Measurements from ENCODE around the gene PPM1B.
"Not testable (repeated sequence)": the region's sequence is repeated elsewhere in the genome, so short reads cannot be mapped to it uniquely, and the experiment has no call there.

Gene PPM1B

GRCh38 chr2:44168681-44169154, at the start of gene PPM1B:
Gene PPM1B (plus strand): TSS chr2:44168875. CDS start chr2:44201200, 32,325 bp downstream.
- in situ Hi-C loops (cut with HindIII; ENCODE audit: low sequenced_read_pairs) = no loop called here

GRCh38 chr2:44119878-44120277, 48.8 kb upstream of the PPM1B start:
- in situ Hi-C loops (cut with HindIII; ENCODE audit: low sequenced_read_pairs) = no loop called here

GRCh38 chr2:44120428-44120827, 48.2 kb upstream of the PPM1B start:
- in situ Hi-C loops (cut with HindIII; ENCODE audit: low sequenced_read_pairs) = no loop called here

DNA sequence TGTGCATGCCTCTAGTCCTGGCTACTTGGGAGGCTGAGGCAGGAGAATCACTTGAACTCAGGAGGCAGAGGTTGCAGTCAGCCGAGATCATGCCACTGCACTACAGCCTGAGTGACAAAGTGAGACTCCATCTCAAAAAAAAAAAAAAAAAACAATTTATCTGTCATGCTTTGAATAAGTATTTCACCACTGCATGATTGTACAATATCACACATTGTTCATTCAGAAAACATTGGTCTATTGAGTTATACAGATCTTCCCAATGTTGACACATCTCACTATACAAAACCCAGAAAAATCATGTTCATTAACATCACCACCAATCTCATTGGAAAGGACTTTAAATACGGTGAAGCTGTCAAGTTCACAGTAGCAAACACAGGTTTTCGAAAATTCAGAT, 46.8 kb upstream of the PPM1B start:
- in situ Hi-C loops (cut with HindIII; ENCODE audit: low sequenced_read_pairs) = no loop called here

GRCh38 chr2:44124500-44124899, 44.2 kb upstream of the PPM1B start:
- in situ Hi-C loops (cut with HindIII; ENCODE audit: low sequenced_read_pairs) = no loop called here

DNA sequence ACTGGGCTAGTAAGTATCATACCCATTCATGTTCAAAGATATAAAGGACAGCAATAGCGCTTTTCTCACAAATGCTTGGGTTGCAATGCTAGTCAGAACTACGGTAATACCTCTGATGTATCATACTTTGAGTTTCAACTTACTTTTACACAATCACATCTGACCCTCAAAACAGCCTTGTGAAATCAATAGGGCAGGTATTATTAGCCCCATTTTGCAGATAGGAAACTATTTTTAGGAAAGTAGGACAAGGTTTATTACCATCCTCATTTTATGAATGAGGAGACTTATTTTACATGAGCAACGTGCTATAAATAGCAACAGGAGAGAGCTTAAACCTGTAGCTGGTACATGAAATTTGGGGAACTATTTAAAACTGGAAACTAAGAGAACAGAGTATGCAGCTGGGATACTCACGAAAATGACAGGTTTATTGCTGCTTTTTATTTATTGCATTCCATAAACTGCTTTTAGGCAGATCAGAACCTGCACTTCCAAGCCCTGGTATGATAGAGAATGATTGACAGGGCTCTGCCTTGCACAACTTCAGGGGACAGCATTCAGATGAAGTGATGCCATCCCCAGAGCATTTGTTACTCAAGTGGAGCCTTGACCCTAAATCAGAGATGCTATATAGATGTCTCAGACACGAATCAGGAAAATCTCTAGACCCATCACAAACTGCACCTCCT, 42.4 kb upstream of the PPM1B start:
- in situ Hi-C loops (cut with HindIII; ENCODE audit: low sequenced_read_pairs) = no loop called here

GRCh38 chr2:44130441-44130840, 38.2 kb upstream of the PPM1B start:
- in situ Hi-C loops (cut with HindIII; ENCODE audit: low sequenced_read_pairs) = no loop called here

GRCh38 chr2:44131177-44131576, 37.5 kb upstream of the PPM1B start:
- in situ Hi-C loops (cut with HindIII; ENCODE audit: low sequenced_read_pairs) = no loop called here

DNA sequence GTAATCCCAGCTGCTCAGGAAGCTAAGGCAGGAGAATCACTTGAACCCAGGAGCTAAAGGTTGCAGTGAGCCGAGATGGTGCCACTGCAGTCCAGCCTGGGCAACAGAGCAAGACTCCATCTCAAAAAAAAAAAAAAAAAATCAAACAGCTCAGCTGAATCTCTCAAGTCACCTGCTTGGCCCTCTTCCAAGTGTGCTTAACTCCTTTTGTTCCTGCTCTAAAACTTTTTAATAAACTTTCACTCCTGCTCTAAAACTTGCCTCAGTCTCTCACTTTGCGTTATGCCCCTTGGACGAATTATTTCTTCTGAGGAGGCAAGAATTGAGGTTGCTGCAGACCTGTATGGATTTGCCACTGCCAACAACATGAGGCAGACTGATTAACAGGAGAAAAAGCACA, 35.1 kb upstream of the PPM1B start:
- in situ Hi-C loops (cut with HindIII; ENCODE audit: low sequenced_read_pairs) = not testable (repeated sequence)

DNA sequence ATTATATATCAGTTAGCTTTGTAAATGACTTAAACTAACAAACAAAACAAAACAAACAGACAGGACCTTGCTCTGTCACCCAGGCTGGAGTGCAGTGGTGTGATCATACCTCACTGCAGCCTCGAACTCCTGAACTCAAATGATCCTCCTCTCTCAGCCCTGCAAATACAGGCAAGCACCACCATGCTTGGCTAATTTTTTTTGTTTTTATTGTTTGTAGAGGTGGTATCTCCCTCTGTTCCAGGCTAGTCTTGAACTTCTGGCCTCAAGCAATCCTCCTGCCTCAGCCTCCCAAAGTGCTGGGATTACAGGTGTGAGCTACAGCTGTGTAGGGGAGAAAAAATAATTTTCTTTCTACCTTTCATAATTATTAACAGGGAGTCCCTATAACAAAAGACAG, 33.8 kb upstream of the PPM1B start:
- in situ Hi-C loops (cut with HindIII; ENCODE audit: low sequenced_read_pairs) = no loop called here

DNA sequence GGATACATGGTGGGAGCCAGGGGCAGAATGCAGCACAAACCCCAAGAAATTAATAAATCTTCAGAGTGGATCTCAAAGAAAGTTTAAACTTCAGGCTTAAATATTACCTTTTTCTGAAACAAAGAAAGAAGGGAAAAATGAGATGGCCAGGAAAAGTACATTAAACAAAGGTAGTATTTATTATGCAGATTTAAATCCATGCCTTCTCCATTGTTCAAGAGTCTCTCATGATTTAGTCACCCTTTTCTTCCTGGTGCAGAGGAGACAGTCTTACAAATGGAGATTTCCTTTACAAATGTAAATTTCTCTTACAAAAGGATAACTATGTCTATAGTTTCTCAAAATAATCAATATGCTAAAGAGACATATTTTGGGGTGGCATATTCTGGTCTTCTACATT, 33.4 kb upstream of the PPM1B start:
- in situ Hi-C loops (cut with HindIII; ENCODE audit: low sequenced_read_pairs) = no loop called here

GRCh38 chr2:44135771-44136170, 32.9 kb upstream of the PPM1B start:
- in situ Hi-C loops (cut with HindIII; ENCODE audit: low sequenced_read_pairs) = no loop called here

GRCh38 chr2:44136252-44136651, 32.4 kb upstream of the PPM1B start:
- in situ Hi-C loops (cut with HindIII; ENCODE audit: low sequenced_read_pairs) = no loop called here

DNA sequence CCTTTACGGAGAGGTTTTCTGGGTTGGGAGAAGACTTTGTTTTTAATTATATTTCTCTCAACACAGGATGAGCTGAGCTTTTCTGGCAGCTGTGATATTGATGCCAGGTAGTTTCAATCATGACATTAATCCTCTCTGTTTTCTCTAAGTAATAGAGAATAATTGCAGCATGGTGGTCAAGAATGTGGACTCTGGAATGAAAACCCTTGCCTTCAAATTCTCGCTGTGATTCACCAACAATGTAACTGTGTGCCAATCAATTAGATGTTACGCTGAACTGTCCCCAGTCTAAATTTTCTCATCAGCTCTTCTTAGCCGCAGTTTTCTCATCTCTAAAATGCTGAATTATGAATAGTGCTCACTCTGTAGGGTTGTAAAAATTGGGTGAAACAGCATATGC, 31.6 kb upstream of the PPM1B start:
- in situ Hi-C loops (cut with HindIII; ENCODE audit: low sequenced_read_pairs) = no loop called here

DNA sequence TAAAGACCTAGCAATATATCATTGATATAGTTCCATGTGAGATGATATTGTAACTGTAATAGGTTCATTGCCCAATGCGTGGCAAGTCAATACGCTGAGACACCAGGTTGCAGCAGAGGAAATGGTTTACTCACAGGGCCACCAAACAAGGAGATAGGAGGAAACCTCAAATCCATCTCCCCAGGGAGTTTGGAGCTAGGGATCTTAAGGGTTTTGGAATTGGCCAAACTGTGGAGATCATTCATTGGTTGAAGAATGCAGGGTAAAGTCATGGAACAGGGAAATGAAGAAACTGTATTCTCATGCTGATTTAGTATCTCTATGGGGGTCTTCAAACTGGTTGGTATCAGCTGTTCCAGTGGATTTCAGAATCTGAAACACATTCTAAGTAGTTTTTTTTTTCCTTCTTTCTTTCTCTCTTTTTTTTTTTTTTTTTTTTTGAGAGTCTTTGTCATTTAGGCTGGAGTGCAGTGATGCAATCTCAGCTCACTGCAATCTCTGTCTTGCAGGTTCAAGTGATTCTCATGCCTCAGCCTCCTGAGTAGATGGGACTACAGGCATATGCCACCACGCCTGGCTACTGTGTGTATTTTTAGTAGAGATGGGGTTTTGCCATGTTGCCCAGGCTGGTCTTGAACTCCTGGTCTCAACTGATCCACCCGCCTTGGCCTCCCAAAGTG, 30.7 kb upstream of the PPM1B start:
- in situ Hi-C loops (cut with HindIII; ENCODE audit: low sequenced_read_pairs) = no loop called here

DNA sequence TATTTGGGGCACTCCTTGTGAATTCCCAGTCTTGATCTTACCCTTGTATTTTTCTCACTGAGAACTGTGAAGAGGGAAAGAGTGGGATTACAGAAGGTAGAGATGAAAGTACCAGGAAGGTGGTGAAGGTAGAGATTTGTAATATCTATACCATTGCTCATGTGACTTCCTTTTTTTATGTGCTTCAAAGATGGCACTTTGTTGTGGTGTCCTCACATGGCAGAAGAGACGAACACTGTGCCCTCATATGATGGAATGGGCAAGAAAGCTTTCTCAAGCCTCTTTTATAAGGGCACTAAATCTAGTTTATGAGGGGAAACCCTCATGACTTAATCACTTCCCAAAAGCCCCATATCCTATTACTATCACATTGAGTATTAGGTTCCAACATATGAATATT, 28.9 kb upstream of the PPM1B start:
- in situ Hi-C loops (cut with HindIII; ENCODE audit: low sequenced_read_pairs) = no loop called here

- in situ Hi-C loops (cut with HindIII; ENCODE audit: low sequenced_read_pairs) = no loop called here
Measured at GRCh38 chr2:44142306-44142705, 26.4 kb upstream of the PPM1B start.

- in situ Hi-C loops (cut with HindIII; ENCODE audit: low sequenced_read_pairs) = no loop called here
Measured at GRCh38 chr2:44143701-44144100, 25.0 kb upstream of the PPM1B start.

DNA sequence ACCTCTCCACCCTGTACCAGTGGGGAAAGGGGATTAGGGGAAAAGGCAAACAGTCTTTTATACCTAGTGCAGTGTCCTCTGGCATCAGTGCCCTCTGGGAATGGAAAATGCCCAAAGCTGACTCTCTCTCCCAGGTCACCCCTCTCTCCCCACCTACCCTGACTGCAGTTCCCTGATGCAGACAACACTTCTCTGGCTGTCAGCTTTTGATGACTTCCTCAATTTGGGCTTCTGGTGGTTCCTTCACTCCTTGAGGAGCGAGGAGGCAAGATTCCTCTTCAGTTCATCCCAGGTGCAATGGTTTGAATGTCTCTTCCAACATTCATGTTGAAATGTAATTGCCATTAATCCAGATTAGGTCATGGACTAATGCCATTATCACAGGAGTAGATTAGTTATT, 19.7 kb upstream of the PPM1B start:
- in situ Hi-C loops (cut with HindIII; ENCODE audit: low sequenced_read_pairs) = no loop called here

- in situ Hi-C loops (cut with HindIII; ENCODE audit: low sequenced_read_pairs) = no loop called here
Measured at GRCh38 chr2:44150473-44150872, 18.2 kb upstream of the PPM1B start.

DNA sequence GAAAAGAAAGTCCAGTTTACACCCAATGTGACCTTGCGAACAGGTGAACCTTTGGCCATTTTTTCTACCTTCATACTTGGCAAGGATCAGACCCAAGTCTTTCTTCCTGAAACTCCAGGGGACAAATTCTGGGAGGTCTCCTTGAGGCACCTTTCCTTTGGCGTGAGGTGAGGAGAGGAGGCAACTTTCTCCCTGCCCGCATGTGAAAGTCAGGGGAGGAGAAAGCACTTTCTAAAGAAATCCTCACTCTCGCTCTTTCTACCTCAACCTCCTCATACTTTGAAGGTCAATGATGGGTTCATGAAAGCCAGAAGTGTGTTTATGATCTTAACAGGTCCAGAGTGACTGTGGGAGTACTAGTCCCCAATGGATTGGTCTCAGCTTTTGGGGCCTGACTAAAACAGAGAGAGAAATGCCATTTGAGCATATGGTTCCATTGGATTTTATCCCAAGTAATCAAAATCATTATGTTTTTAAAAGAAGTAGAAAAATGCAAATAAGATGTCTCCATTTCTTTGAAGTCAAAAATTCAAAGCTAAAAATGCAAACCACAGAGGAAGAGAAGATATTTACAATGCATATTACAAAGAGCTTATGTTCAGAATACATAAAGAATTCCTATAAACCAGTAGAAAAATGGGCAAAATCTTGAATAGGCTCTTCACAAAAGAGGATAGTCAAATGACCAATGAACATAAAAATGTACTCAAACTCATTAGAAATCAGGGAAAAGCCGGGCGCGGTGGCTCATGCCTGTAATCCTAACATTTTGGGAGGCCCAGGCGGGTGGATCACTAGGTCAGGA, 15.6 kb upstream of the PPM1B start:
- in situ Hi-C loops (cut with HindIII; ENCODE audit: low sequenced_read_pairs) = no loop called here
